CD14-positive monocyte (primary cell): ENCODE measurements around the gene PLD6. TPM values are rescaled to one million over a fixed set of nuclear protein-coding genes. Genes with fewer than 3 reads are reported as not detected.

Experiments
- DNase-seq, 3 donors: peaks; one replicate each; pipeline ENCODE4 v3.0.0-alpha.2; 2011 to 2022
- H2AFZ ChIP-seq: 2 replicates; pipeline ENCODE4 v1.6.0; 2012; ENCODE audit warnings: mild to moderate bottlenecking, low read depth, low read length, inconsistent platforms; ENCODE audit not compliant: insufficient read depth, poor library complexity, severe bottlenecking
- H3K27ac ChIP-seq, 2 donors: 1 replicate in 1 of 2; 2 replicates in 1 of 2; pipeline ENCODE4 v1.5.1; 2012 to 2013; ENCODE audit warnings: low read length in 2 of 2, control low read depth in 1 of 2, inconsistent platforms in 1 of 2, low read depth in 1 of 2, mild to moderate bottlenecking in 1 of 2
- H3K27me3 ChIP-seq, 2 donors: one replicate each; pipeline versions ENCODE4 v1.6.0 to v1.6.1; 2011 to 2013; ENCODE audit warnings: low read length in 2 of 2; ENCODE audit not compliant: control insufficient read depth in 2 of 2, insufficient read depth in 2 of 2
- H3K36me3 ChIP-seq, 2 donors: replicated peaks in 1 of 2; 1 replicate in 1 of 2; 2 replicates in 1 of 2; pipeline versions ENCODE4 v1.5.1 to v1.6.1; 2012 to 2013; ENCODE audit warnings: low read length in 2 of 2, control low read depth in 1 of 2, inconsistent platforms in 1 of 2, mild to moderate bottlenecking in 1 of 2; ENCODE audit not compliant: insufficient read depth in 2 of 2, control insufficient read depth in 1 of 2
- H3K4me1 ChIP-seq, 2 donors: 1 replicate in 1 of 2; 2 replicates in 1 of 2; pipeline versions ENCODE4 v1.5.1 to v1.6.1; 2012 to 2013; ENCODE audit warnings: low read length in 2 of 2, control low read depth in 1 of 2, inconsistent platforms in 1 of 2, mild to moderate bottlenecking in 1 of 2, moderate library complexity in 1 of 2; ENCODE audit not compliant: insufficient read depth in 2 of 2, control insufficient read depth in 1 of 2
- H3K4me2 ChIP-seq: replicated peaks from 2 replicates; pipeline ENCODE3; 2012; ENCODE audit warnings: low read length, moderate library complexity, mild to moderate bottlenecking; ENCODE audit not compliant: poor library complexity, severe bottlenecking; ENCODE audit errors: extremely low read depth
- H3K4me3 ChIP-seq, 3 experiments: fragments of 200-600 bp in 1 of 3; sonication (generic) in 1 of 3; replicated peaks in 1 of 3; 1 replicate in 2 of 3; 2 replicates in 1 of 3; pipeline ENCODE4 v1.5.1; 2011 to 2013; ENCODE audit warnings: low read length in 3 of 3, mild to moderate bottlenecking in 3 of 3, control low read depth in 2 of 3, low read depth in 2 of 3, inconsistent platforms in 1 of 3, moderate library complexity in 1 of 3
- H3K79me2 ChIP-seq: 2 replicates; pipeline ENCODE4 v1.6.0; 2012; ENCODE audit warnings: mild to moderate bottlenecking, control low read depth, inconsistent platforms, low read length, moderate library complexity; ENCODE audit not compliant: insufficient read depth
- H3K9ac ChIP-seq: 2 replicates; pipeline ENCODE4 v1.6.0; 2017; ENCODE audit warnings: low read length, mild to moderate bottlenecking; ENCODE audit not compliant: insufficient read depth, poor library complexity, severe bottlenecking
- H3K9me3 ChIP-seq, 2 donors: replicated peaks in 1 of 2; 1 replicate in 1 of 2; 2 replicates in 1 of 2; pipeline versions ENCODE4 v1.5.1 to v1.6.1; 2012 to 2013; ENCODE audit warnings: low read length in 2 of 2, control low read depth in 1 of 2; ENCODE audit not compliant: control insufficient read depth in 1 of 2, insufficient read depth in 1 of 2
- H4K20me1 ChIP-seq: 2 replicates; pipeline ENCODE4 v1.6.0; 2012; ENCODE audit warnings: mild to moderate bottlenecking, low read length, control low read depth, moderate library complexity; ENCODE audit not compliant: insufficient read depth
- H3K27ac Mint-ChIP-seq, 7 donors: one replicate each; pipeline ENCODE4 v1.8.0; 2020; ENCODE audit warnings: mild to moderate bottlenecking in 7 of 7, mixed read lengths in 7 of 7, moderate library complexity in 6 of 7, inconsistent platforms in 2 of 7
- H3K27me3 Mint-ChIP-seq, 3 donors: one replicate each; pipeline ENCODE4 v1.8.0; 2021 to 2022; ENCODE audit warnings: low read depth in 3 of 3, mild to moderate bottlenecking in 3 of 3, mixed read lengths in 3 of 3, moderate library complexity in 3 of 3, inconsistent platforms in 1 of 3
- H3K36me3 Mint-ChIP-seq, 2 donors: one replicate each; pipeline ENCODE4 v1.8.0; 2020; ENCODE audit warnings: mixed read lengths in 2 of 2, inconsistent platforms in 1 of 2, mild to moderate bottlenecking in 1 of 2
- H3K4me1 Mint-ChIP-seq: one replicate; pipeline ENCODE4 v1.8.0; 2020; ENCODE audit warnings: mild to moderate bottlenecking, mixed read lengths
- H3K4me3 Mint-ChIP-seq, 2 donors: one replicate each; pipeline ENCODE4 v1.8.0; 2020; ENCODE audit warnings: mild to moderate bottlenecking in 2 of 2, mixed read lengths in 2 of 2, moderate library complexity in 1 of 2
- H3K9me3 Mint-ChIP-seq, 7 donors: one replicate each; pipeline ENCODE4 v1.8.0; 2020 to 2022; ENCODE audit warnings: mixed read lengths in 7 of 7, mild to moderate bottlenecking in 6 of 7, moderate library complexity in 6 of 7, inconsistent platforms in 2 of 7
- CTCF ChIP-seq: fragments of 200-600 bp; IDR thresholded peaks from one replicate; pipeline ENCODE4 v1.8.0; 2022; ENCODE audit warnings: antibody characterized with exemption, mild to moderate bottlenecking
- WGBS: methylation state at CpG from one replicate; pipeline ENCODE4 v1.1.5; 2013; ENCODE audit warnings: missing lambda C conversion rate; ENCODE audit not compliant: insufficient coverage; 5-methylcytosine and 5-hydroxymethylcytosine counted together
- intact Hi-C, 2 donors: fragments of 100-400 bp; cut with micrococcal nuclease; formaldehyde crosslinking; loops; one replicate each; pipeline versions ENCODE4 v1.15.0 to v1.15.1; 2023
- polyA plus RNA-seq, 3 donors: library from polyadenylated mRNA; depleted of rRNA in 1 of 3; unstranded in 2 of 3; stranded (reverse) in 1 of 3; fragments of 300-500 nt in 2 of 3; fragments of >200 nt in 1 of 3; fragmentation: Illumina TruSeq in 2 of 3; gene quantifications; 1 replicate in 2 of 3; 2 replicates in 1 of 3; pipeline ENCODE4 v1.2.3, GENCODE V29; 2012 to 2021

PLD6 gene
- polyA plus RNA-seq, 3 donors = 0.16 to 0.76 (median 0.50) TPM

GRCh38 chr17:17207998-17208397 lies 1.9 kb upstream of the PLD6 start:
- H4K20me1 ChIP-seq = peaks cover 10% of the 10 kb centered on the region
- no peak overlapping the region for H3K4me3 ChIP-seq
- H3K27me3 ChIP-seq = peaks cover 0 to 5% of the 10 kb centered on the region in 2 donors
- peaks cover 15 to 26% of the 10 kb centered on the region in 2 donors for H3K36me3 ChIP-seq
- no peak overlapping the region for H3K9ac ChIP-seq
- peaks cover 18 to 35% of the 10 kb centered on the region in 2 donors for H3K36me3 Mint-ChIP-seq
- 50% methylated on average over 2 of the region's 8 CpGs for WGBS
- no peak overlapping the region for H2AFZ ChIP-seq
- peaks cover 23% of the 10 kb centered on the region for H3K4me1 Mint-ChIP-seq
- H3K4me1 ChIP-seq = peaks cover 16 to 26% of the 10 kb centered on the region in 2 donors
- H3K27me3 Mint-ChIP-seq = peaks cover 11 to 19% (median 15%) of the 10 kb centered on the region in 3 donors
- no peaks in the 10 kb centered on the region for H3K9me3 ChIP-seq
- H3K9me3 Mint-ChIP-seq = peaks cover 0 to 7% (median 0%) of the 10 kb centered on the region in 7 donors
- intact Hi-C loops = no loop called here
- H3K4me3 Mint-ChIP-seq = no peak overlapping the region
- no peak for TF ChIP-seq CTCF
- peak overlapping the region in 1 of 7 donors; percentile 25 for H3K27ac Mint-ChIP-seq
- no peak overlapping the region for H3K27ac ChIP-seq
- H3K4me2 ChIP-seq = no peak overlapping the region
- H3K79me2 ChIP-seq = no peaks in the 10 kb centered on the region
- no peak for DNase-seq

DNA sequence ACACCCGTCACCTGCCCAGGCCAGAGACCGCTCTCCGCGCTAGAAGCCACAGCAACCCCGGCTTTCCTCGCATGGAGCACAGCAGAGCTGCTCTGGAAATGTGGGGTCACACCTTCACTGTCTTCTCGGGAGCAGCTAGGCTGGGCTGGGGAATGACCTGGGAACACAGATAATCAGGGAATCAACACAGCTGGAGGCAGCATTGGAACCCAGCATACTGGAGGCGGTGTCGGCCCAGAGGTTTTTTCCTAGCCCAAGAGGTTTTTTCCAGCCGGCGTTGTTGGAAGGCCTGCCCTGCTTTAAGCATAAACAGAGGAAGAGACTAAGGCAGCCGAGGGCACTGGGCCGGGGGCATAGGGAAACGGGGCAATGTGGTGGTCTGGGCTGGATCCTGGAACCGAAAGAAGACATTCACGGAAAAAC lies 791 bp upstream of the PLD6 start:
- Histone ChIP-seq H3K79me2 (no peaks in the 10 kb centered on the region), H4K20me1 (peaks cover 5% of the 10 kb centered on the region), H3K4me3 (no peak overlapping the region), H3K36me3 (peaks cover 7 to 15% of the 10 kb centered on the region in 2 donors), H3K4me1 (peaks cover 16 to 26% of the 10 kb centered on the region in 2 donors), H3K4me2 (peak overlapping the region; percentile 63), H3K27me3 (peaks cover 0 to 5% of the 10 kb centered on the region in 2 donors), H2AFZ (no peak overlapping the region), H3K9me3 (no peaks in the 10 kb centered on the region), H3K27ac (no peak overlapping the region), H3K9ac (no peak overlapping the region)
- Mint-ChIP-seq H3K36me3 (peaks cover 20 to 35% of the 10 kb centered on the region in 2 donors), H3K27me3 (peaks cover 13 to 19% (median 15%) of the 10 kb centered on the region in 3 donors), H3K9me3 (peaks cover 0 to 7% (median 0%) of the 10 kb centered on the region in 7 donors), H3K4me3 (peak overlapping the region; percentile 43 to 69), H3K27ac (peak overlapping the region in 2 of 7 donors; percentile 31 to 53), H3K4me1 (peaks cover 23% of the 10 kb centered on the region)
- no peak for TF ChIP-seq CTCF
- 89% methylated on average over 16 of the region's 16 CpGs for WGBS
- intact Hi-C loops = no loop called here
- DNase-seq = no peak
